ENCODE data around the gene CFD. TPM values are rescaled to one million over a fixed set of nuclear protein-coding genes. Genes with fewer than 3 reads are reported as not detected.
"Not testable (repeated sequence)": the region's sequence is repeated elsewhere in the genome, so short reads cannot be mapped to it uniquely, and the experiment has no call there.

CFD gene
- total RNA-seq, 1 donor from 2014 or later, result 405 TPM

GRCh38 chr19:868458-869244 lies 9.2 kb downstream of the CFD start:
- intact Hi-C loops (cut with DNase I), result no loop called here
- peak; percentile 2 for ATAC-seq

GRCh38 chr19:869245-870177 lies 10.0 kb downstream of the CFD start:
- peak; percentile 87 for DNase-seq (ENCODE audit: low spot score)
- intact Hi-C loops (cut with DNase I), result no loop called here
- peak; percentile 77 for ATAC-seq

More at GRCh38 chr19:868458-869244, 9.2 kb downstream of the CFD start:
- no peak for DNase-seq (ENCODE audit: low spot score)

GRCh38 chr19:870314-870713 lies 10.8 kb downstream of the CFD start:
- ATAC-seq, result no peak
- no peak for DNase-seq (ENCODE audit: low spot score)
- intact Hi-C loops (cut with DNase I), result no loop called here

GRCh38 chr19:870963-871401 lies 11.5 kb downstream of the CFD start:
- no peak for DNase-seq (ENCODE audit: low spot score)
- intact Hi-C loops (cut with DNase I), result no loop called here
- no peak for ATAC-seq

- DNase-seq (ENCODE audit: low spot score) (no peak), ATAC-seq (no peak)
- intact Hi-C loops (cut with DNase I), result no loop called here
Observed at GRCh38 chr19:871446-872265, 12.2 kb downstream of the CFD start.

- intact Hi-C loops (cut with DNase I), result no loop called here
- DNase-seq (ENCODE audit: low spot score) (peak; percentile 79), ATAC-seq (peak; percentile 1)
Observed at GRCh38 chr19:872266-872951, 12.9 kb downstream of the CFD start.

- DNase-seq (ENCODE audit: low spot score) (no peak), ATAC-seq (no peak)
- intact Hi-C loops (cut with DNase I), result no loop called here
Observed at GRCh38 chr19:873084-873483, 13.6 kb downstream of the CFD start.

- intact Hi-C loops (cut with DNase I), result no loop called here
- ATAC-seq (no peak), DNase-seq (ENCODE audit: low spot score) (no peak)
Observed at GRCh38 chr19:873561-874041, 14.1 kb downstream of the CFD start.

GRCh38 chr19:875265-875879 lies 15.9 kb downstream of the CFD start:
- intact Hi-C loops (cut with DNase I), result no loop called here
- DNase-seq (ENCODE audit: low spot score) (peak; percentile 61), ATAC-seq (no peak)

- ATAC-seq (no peak), DNase-seq (ENCODE audit: low spot score) (no peak)
- intact Hi-C loops (cut with DNase I), result no loop called here
Observed at GRCh38 chr19:876089-876488, 16.6 kb downstream of the CFD start.

GRCh38 chr19:876780-877314 lies 17.4 kb downstream of the CFD start:
- no peak for DNase-seq (ENCODE audit: low spot score)
- intact Hi-C loops (cut with DNase I), result no loop called here

GRCh38 chr19:877992-878660 lies 18.7 kb downstream of the CFD start:
- ATAC-seq; DNase-seq (ENCODE audit: low spot score); intact Hi-C loops (cut with DNase I): not testable (repeated sequence)

More at GRCh38 chr19:876780-877314, 17.4 kb downstream of the CFD start:
- ATAC-seq, result no peak

- ATAC-seq; intact Hi-C loops (cut with DNase I); DNase-seq (ENCODE audit: low spot score): not testable (repeated sequence)
Observed at GRCh38 chr19:878751-879561, 19.5 kb downstream of the CFD start.

- DNase-seq (ENCODE audit: low spot score) (no peak), ATAC-seq (no peak)
- intact Hi-C loops (cut with DNase I), result no loop called here
Observed at GRCh38 chr19:879711-880438, 20.4 kb downstream of the CFD start.

GRCh38 chr19:881385-882071 lies 22.1 kb downstream of the CFD start:
- ATAC-seq, result peak; percentile 9
- DNase-seq (ENCODE audit: low spot score), result no peak
- intact Hi-C loops (cut with DNase I), result no loop called here
